Uterus (tissue), 4 donors: ENCODE results near the gene PPP1R3E. TPM values are rescaled to one million over a fixed set of nuclear protein-coding genes. Genes with fewer than 3 reads are reported as not detected.
"Not testable (repeated sequence)": the region's sequence is repeated elsewhere in the genome, so short reads cannot be mapped to it uniquely, and the experiment has no call there.

Experiments
- DNase-seq, 2 donors: peaks; one replicate each; pipeline ENCODE4 v3.0.0-alpha.2; 2019 to 2020
- H3K27ac ChIP-seq, 2 donors: fragments of 200-600 bp; sonication (generic); 1 replicate in 1 of 2; 2 replicates in 1 of 2; pipeline ENCODE4 v1.5.1; 2016 to 2018
- H3K27me3 ChIP-seq, 2 donors: fragments of 200-600 bp; sonication (generic); one replicate each; pipeline ENCODE4 v1.5.1; 2018 to 2019; ENCODE audit warnings: control low read depth in 1 of 2
- H3K36me3 ChIP-seq, 2 donors: fragments of 200-600 bp; sonication (generic); one replicate each; pipeline ENCODE4 v1.5.1; 2019; ENCODE audit warnings: control low read depth in 1 of 2
- H3K4me1 ChIP-seq, 2 donors: fragments of 200-600 bp; sonication (generic); one replicate each; pipeline ENCODE4 v1.5.1; 2018 to 2019; ENCODE audit warnings: control low read depth in 1 of 2
- H3K4me3 ChIP-seq, 2 donors: fragments of 200-600 bp; sonication (generic); 1 replicate in 1 of 2; 2 replicates in 1 of 2; pipeline ENCODE4 v1.5.1; 2018 to 2019; ENCODE audit warnings: mild to moderate bottlenecking in 1 of 2
- H3K9me3 ChIP-seq, 2 donors: fragments of 200-600 bp; sonication (generic); one replicate each; pipeline ENCODE4 v1.5.1; 2019; ENCODE audit warnings: control low read depth in 1 of 2
- POLR2A ChIP-seq, 2 donors: fragments of 450-650 bp; IDR thresholded peaks; one replicate each; pipeline ENCODE4 v1.6.1; 2016; ENCODE audit warnings: antibody characterized with exemption in 2 of 2, mild to moderate bottlenecking in 1 of 2, moderate library complexity in 1 of 2
- intact Hi-C: fragments of 100-400 bp; cut with DNase I; formaldehyde crosslinking; loops from one replicate; pipeline ENCODE4 v1.15.1; 2023; ENCODE audit warnings: low total_unique reads
- total RNA-seq, 4 donors: library from RNA; depleted of rRNA in 3 of 4; stranded (reverse); fragments of >200 nt in 3 of 4; gene quantifications; one replicate each; pipeline versions ENCODE4 v1.1.0 to v1.2.4, GENCODE V29; 2014 to 2023
- TF ChIP-seq, protein P1 (sequence below), 4 experiments: fragments of 200-600 bp in 2 of 4; fragments of 450-650 bp in 2 of 4; sonication (generic) in 2 of 4; IDR thresholded peaks; one replicate each; pipeline ENCODE4 v1.5.1; 2016 to 2019; ENCODE audit warnings: antibody characterized with exemption in 4 of 4, mild to moderate bottlenecking in 2 of 4, moderate library complexity in 1 of 4
- donor health status: DM: yes; HTN: yes; CAD: no.

Gene PPP1R3E
- total RNA-seq, 4 donors from 2014 or later = 0.88 to 23.5 (median 6.5) TPM

DNA sequence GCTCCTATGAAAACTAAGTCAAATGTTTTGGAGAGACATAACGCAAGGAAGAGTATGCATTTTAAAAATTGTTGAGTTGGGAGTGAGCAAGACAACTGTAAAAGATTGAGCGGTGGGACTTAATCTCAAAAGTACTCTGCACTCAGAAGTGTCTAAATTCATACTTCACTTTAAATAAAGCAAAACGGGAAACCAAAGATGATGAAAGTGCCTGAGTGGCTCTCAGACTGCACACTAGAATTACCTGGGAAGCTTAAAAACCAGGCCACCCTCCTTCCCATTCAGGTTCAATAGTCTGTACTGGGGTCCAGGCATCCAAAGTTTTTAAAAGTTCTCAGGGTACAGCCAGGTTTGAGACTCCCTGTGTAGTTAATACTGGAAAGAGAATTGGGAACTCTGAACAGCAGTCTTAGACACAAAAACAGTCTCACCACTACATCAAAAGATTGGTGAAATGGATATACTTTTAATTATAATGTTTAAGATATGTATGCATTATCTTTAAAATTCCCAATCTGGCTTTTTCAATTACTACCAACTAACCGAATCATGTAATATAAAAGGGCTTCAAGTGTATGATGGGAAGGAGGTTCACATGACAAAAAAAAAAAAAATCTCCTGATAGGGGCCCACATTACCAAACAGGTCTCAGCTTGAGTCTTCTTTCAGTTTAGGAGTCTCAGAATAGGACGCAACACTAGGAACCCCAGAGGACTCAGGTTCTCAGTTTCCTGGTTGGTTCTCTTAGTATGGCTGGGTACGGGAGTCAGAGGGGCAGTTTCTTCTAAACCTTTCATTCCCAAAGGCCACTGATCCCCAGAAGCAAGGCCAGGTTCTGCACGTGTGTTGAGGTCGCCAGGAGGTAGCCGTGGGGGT is 17.8 kb downstream of the PPP1R3E start:
- TF ChIP-seq, protein P1, sequence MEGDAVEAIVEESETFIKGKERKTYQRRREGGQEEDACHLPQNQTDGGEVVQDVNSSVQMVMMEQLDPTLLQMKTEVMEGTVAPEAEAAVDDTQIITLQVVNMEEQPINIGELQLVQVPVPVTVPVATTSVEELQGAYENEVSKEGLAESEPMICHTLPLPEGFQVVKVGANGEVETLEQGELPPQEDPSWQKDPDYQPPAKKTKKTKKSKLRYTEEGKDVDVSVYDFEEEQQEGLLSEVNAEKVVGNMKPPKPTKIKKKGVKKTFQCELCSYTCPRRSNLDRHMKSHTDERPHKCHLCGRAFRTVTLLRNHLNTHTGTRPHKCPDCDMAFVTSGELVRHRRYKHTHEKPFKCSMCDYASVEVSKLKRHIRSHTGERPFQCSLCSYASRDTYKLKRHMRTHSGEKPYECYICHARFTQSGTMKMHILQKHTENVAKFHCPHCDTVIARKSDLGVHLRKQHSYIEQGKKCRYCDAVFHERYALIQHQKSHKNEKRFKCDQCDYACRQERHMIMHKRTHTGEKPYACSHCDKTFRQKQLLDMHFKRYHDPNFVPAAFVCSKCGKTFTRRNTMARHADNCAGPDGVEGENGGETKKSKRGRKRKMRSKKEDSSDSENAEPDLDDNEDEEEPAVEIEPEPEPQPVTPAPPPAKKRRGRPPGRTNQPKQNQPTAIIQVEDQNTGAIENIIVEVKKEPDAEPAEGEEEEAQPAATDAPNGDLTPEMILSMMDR (IDR thresholded peaks at IDR 0.05) = no peak
- no peak for TF ChIP-seq POLR2A (IDR thresholded peaks at IDR 0.05)
- peak overlapping the region; percentile 92 to 97 for H3K4me3 ChIP-seq
- H3K36me3 ChIP-seq = no peaks in the 10 kb centered on the region
- no peaks in the 10 kb centered on the region for H3K9me3 ChIP-seq
- H3K4me1 ChIP-seq = peaks cover 0 to 4% of the 10 kb centered on the region in 2 donors
- no peaks in the 10 kb centered on the region for H3K27me3 ChIP-seq
- intact Hi-C loops = no loop called here
- peak overlapping the region; percentile 97 to 98 for H3K27ac ChIP-seq
- peak in 1 of 2 donors; percentile 27 for DNase-seq

DNA sequence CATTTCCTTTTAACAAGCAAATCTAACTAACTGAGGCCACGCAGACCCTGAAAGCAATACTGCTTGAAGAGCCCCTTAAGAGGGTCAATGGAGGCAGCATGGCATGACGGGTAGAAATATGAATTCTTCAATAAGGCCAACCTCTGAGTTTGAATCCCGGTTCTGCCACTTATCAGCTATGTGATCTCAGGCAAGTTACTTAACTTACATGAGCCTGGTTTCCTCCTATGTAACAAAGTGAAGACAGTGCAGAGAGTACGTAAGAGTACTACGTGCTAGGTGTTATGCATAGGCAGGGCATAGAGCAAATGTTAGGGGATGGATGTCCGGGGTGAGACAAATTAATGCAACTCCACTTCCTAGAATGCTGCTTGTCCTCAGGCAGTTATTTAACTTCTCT is 21.4 kb downstream of the PPP1R3E start:
- intact Hi-C loops = no loop called here
- H3K27me3 ChIP-seq = no peaks in the 10 kb centered on the region
- TF ChIP-seq, protein P1 (IDR thresholded peaks at IDR 0.05) = no peak
- TF ChIP-seq POLR2A (IDR thresholded peaks at IDR 0.05) = no peak

DNA sequence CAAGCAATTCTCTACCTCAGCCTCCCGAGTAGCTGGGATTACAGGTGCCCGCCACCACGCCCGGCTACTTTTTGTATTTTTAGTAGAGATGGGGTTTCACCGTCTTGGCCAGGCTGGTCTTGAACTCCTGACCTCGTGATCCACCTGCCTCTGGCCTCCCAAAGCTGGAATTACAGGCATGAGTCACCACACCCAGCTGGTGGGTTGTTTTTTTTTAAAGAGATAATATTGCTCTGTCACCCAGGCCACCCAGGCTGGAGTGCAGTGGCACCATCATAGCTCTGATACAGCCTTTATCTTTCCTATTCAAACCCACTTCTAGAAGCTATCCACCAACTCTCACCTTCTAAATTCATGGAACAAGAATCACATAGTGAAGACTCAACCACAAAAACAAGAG is 24.7 kb downstream of the PPP1R3E start:
- H3K27me3 ChIP-seq, H3K27ac ChIP-seq, H3K4me1 ChIP-seq, H3K36me3 ChIP-seq, intact Hi-C loops, H3K9me3 ChIP-seq, DNase-seq, H3K4me3 ChIP-seq: not testable (repeated sequence)

More for the DNA sequence above, 21.4 kb downstream of the PPP1R3E start:
- Histone ChIP-seq H3K4me3 (no peak overlapping the region), H3K36me3 (no peaks in the 10 kb centered on the region), H3K27ac (no peak overlapping the region), H3K4me1 (no peaks in the 10 kb centered on the region), H3K9me3 (no peaks in the 10 kb centered on the region)
- DNase-seq = no peak

DNA sequence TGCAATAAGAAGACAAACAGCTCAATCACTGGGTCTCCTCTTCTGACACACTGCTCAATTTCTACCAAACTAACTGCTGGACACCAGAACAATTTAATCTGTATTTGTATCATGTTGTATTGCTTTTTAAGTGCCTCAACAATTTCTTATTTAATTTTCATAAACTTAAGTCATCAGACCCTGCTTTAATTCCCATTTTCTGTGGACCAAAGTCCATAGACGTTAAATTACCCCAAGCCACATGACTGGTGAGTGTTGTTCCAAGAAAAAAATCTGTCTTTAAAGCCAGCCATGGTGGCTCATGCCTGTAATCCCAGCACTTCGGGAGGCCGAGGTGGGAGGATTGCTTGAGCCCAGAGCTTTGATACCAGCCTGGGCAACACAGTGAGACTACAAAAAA is 25.5 kb downstream of the PPP1R3E start:
- Histone ChIP-seq H3K27ac (no peak overlapping the region), H3K9me3 (no peaks in the 10 kb centered on the region), H3K4me1 (no peaks in the 10 kb centered on the region), H3K36me3 (no peaks in the 10 kb centered on the region), H3K27me3 (no peaks in the 10 kb centered on the region), H3K4me3 (no peak overlapping the region)
- intact Hi-C loops = no loop called here
- no peak for DNase-seq
- no peak for TF ChIP-seq POLR2A (IDR thresholded peaks at IDR 0.05)
- TF ChIP-seq, protein P1 (IDR thresholded peaks at IDR 0.05) = no peak

DNA sequence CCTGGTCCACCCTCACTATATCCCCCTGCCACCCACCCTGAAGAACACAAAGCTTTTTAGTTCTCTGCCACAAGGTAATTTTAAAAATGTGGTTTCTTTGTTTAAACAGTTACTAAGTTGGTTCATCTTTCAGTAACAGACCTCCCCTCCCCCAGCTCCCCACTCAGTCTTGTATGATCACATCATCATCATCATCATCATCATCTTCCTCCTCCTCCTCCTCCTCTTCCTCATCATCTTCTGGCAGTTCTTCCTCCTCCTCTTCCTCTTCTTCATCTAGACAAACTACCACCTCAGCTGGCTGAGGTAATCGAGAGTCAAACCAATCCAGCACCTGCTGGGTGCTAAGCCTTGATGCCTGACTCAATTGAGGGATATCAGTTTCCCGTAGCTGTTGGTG is 27.2 kb downstream of the PPP1R3E start:
- Histone ChIP-seq H3K27ac (no peak overlapping the region), H3K9me3 (no peaks in the 10 kb centered on the region), H3K27me3 (no peaks in the 10 kb centered on the region), H3K4me1 (no peaks in the 10 kb centered on the region), H3K4me3 (no peak overlapping the region), H3K36me3 (no peaks in the 10 kb centered on the region)
- intact Hi-C loops = no loop called here
- DNase-seq = no peak
- TF ChIP-seq, protein P1 (IDR thresholded peaks at IDR 0.05) = no peak
